Measurements from ENCODE around the gene MCEE. TPM values are rescaled to one million over a fixed set of nuclear protein-coding genes. Genes with fewer than 3 reads are reported as not detected.
"Not testable (repeated sequence)": the region's sequence is repeated elsewhere in the genome, so short reads cannot be mapped to it uniquely, and the experiment has no call there.

MCEE gene
- total RNA-seq, 1 experiment from 2014 or later: 11.8 TPM

DNA sequence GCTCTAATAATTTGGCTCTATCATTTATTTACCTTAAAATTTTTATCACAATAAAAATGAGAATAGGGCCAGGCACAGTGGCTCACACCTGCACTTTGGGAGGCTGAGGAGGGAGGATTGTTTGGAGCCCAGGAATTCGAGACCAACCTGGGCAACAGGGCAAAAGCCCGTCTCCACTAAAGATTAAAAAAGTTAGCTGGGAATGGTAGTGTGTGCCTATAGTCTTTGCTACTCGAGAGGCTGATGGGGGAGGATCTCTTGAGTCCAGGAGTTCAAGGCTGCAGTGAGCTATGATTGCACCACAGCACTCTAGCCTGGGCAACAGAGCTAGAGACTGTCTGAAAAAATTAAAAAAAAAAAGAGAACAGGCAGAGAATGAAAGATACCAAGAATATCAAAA is 6.1 kb upstream of the MCEE start:
- ChIA-PET POLR2A (ENCODE audit: low non-redundant PET) (no interaction called here), CTCF (no interaction called here)
- intact Hi-C loops (cut with micrococcal nuclease; ENCODE audit: unreplicated experiment): no loop called here

DNA sequence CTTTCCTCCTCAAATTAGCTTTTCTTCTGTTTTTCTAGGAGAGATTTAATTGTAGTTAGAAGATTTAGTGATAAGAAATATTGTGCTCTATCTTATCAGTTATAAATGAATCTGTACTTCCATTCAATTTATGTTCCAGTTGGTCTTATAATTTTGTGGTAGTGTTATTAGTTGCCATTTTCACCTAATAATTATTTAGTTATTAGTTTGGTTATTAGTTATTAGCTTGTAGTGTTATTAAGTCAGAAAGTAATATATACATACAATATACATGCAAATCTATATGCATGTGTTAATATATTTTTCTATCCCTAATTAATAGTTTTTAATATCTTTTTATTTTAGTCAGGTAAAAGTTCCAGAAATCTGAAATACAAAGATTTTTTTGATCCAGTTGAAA is 3.6 kb upstream of the MCEE start:
- POLR2A ChIA-PET (ENCODE audit: low non-redundant PET): no interaction called here
- H3K4me1 ChIP-seq (ENCODE audit: insufficient read depth, low read length, poor library complexity, severe bottlenecking): peaks cover 10% of the 10 kb centered on the region
- intact Hi-C loops (cut with micrococcal nuclease; ENCODE audit: unreplicated experiment): no loop called here
- no peak overlapping the region for H3K27ac ChIP-seq (ENCODE audit: low read depth, low read length, poor library complexity, severe bottlenecking)
- DNase-seq (ENCODE audit: low spot score): no peak
- H3K9me3 ChIP-seq (ENCODE audit: low read depth, low read length, poor library complexity, severe bottlenecking): no peaks in the 10 kb centered on the region
- BruUV-seq (replicated peaks): no TSS peak
- TF ChIP-seq, protein P1, sequence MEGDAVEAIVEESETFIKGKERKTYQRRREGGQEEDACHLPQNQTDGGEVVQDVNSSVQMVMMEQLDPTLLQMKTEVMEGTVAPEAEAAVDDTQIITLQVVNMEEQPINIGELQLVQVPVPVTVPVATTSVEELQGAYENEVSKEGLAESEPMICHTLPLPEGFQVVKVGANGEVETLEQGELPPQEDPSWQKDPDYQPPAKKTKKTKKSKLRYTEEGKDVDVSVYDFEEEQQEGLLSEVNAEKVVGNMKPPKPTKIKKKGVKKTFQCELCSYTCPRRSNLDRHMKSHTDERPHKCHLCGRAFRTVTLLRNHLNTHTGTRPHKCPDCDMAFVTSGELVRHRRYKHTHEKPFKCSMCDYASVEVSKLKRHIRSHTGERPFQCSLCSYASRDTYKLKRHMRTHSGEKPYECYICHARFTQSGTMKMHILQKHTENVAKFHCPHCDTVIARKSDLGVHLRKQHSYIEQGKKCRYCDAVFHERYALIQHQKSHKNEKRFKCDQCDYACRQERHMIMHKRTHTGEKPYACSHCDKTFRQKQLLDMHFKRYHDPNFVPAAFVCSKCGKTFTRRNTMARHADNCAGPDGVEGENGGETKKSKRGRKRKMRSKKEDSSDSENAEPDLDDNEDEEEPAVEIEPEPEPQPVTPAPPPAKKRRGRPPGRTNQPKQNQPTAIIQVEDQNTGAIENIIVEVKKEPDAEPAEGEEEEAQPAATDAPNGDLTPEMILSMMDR (conservative IDR thresholded peaks at IDR 0.05; ENCODE audit: low read depth, low read length): no peak
- no peak for TF ChIP-seq EZH2 (IDR thresholded peaks at IDR 0.05; ENCODE audit: borderline replicate concordance, low read depth, low read length, poor library complexity, severe bottlenecking)
- CTCF ChIA-PET: no interaction called here
- H3K4me3 ChIP-seq (ENCODE audit: low read depth, low read length, poor library complexity, severe bottlenecking): no peak overlapping the region
- H3K27me3 ChIP-seq (replicated peaks; ENCODE audit: insufficient read depth, low read depth, low read length, poor library complexity): no peaks in the 10 kb centered on the region
- H3K36me3 ChIP-seq (ENCODE audit: insufficient read depth, low read length, poor library complexity, severe bottlenecking): peaks cover 52% of the 10 kb centered on the region

More for the DNA sequence above, 6.1 kb upstream of the MCEE start:
- BruUV-seq (replicated peaks): no TSS peak
- TF ChIP-seq, protein P1 (conservative IDR thresholded peaks at IDR 0.05; ENCODE audit: low read depth, low read length): no peak
- TF ChIP-seq EZH2 (IDR thresholded peaks at IDR 0.05; ENCODE audit: borderline replicate concordance, low read depth, low read length, poor library complexity, severe bottlenecking): no peak
- no peak overlapping the region for H3K27ac ChIP-seq (ENCODE audit: low read depth, low read length, poor library complexity, severe bottlenecking)
- H3K36me3 ChIP-seq (ENCODE audit: insufficient read depth, low read length, poor library complexity, severe bottlenecking): peaks cover 75% of the 10 kb centered on the region
- no peak overlapping the region for H3K4me3 ChIP-seq (ENCODE audit: low read depth, low read length, poor library complexity, severe bottlenecking)
- peaks cover 6% of the 10 kb centered on the region for H3K4me1 ChIP-seq (ENCODE audit: insufficient read depth, low read length, poor library complexity, severe bottlenecking)
- no peak for DNase-seq (ENCODE audit: low spot score)
- no peaks in the 10 kb centered on the region for H3K9me3 ChIP-seq (ENCODE audit: low read depth, low read length, poor library complexity, severe bottlenecking)
- no peaks in the 10 kb centered on the region for H3K27me3 ChIP-seq (replicated peaks; ENCODE audit: insufficient read depth, low read depth, low read length, poor library complexity)

DNA sequence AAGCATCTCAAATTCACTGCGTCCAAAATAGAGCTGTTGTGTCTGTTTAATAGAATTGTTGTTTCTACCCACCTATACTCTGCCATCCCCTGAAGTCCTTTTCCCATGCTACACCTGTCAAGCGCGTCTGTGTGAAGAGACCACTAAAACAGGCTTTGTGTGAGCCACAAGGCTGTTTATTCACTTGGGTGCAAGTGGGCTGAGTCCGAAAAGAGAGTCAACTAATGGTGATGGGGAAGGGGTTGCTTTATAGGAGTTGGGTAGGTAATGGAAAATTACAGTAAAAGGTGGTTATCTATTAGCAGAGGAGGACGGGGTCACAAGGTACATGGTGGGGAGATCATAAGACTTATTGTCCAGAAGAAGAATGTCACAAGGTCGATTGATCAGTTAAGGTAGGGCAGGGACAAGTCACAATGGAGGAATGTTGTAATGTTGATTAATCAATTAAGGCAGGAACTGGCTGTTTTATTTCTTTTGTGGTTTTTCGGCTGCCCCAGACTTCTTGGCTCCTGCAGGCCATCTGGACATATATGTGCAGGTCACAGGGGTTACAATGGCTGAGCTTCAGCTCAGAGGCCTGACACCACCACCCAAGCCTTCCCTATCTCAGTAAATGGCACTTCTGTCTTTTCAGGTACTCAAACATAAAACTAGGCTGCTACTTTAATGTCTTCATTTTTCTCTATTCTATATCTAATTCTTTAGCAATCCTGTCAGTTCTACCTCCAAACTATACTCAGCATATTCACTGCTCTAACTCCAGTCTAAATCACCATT is 1.5 kb upstream of the MCEE start:
- Histone ChIP-seq H3K4me3 (ENCODE audit: low read depth, low read length, poor library complexity, severe bottlenecking) (peak overlapping the region; percentile 92), H3K4me1 (ENCODE audit: insufficient read depth, low read length, poor library complexity, severe bottlenecking) (peaks cover 10% of the 10 kb centered on the region), H3K36me3 (ENCODE audit: insufficient read depth, low read length, poor library complexity, severe bottlenecking) (peaks cover 33% of the 10 kb centered on the region), H3K27ac (ENCODE audit: low read depth, low read length, poor library complexity, severe bottlenecking) (peak overlapping the region; percentile 90)
- BruUV-seq (replicated peaks); intact Hi-C loops (cut with micrococcal nuclease; ENCODE audit: unreplicated experiment); H3K27me3 ChIP-seq (replicated peaks; ENCODE audit: insufficient read depth, low read depth, low read length, poor library complexity); DNase-seq (ENCODE audit: low spot score); POLR2A ChIA-PET (ENCODE audit: low non-redundant PET); CTCF ChIA-PET; H3K9me3 ChIP-seq (ENCODE audit: low read depth, low read length, poor library complexity, severe bottlenecking): not testable (repeated sequence)

DNA sequence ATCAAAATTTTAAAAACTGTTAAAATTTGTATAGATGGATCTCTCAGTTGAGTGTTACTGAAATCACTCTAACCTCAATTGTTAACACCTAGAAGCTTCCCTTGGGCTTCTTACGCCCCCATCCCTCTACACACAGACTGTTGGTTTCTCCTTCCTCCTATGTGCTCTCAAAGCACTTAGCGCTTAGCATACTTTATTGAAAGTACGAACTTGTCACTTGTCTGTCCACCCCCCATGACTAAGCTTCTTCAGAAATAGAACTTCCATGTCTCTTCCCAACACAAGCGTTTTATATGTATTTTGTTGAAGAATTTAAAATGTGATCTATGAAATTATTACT is 846 bp upstream of the MCEE start:
- intact Hi-C loops (cut with micrococcal nuclease; ENCODE audit: unreplicated experiment): no loop called here
- H3K36me3 ChIP-seq (ENCODE audit: insufficient read depth, low read length, poor library complexity, severe bottlenecking): peaks cover 26% of the 10 kb centered on the region
- BruUV-seq (replicated peaks): TSS peak; percentile 40
- H3K4me3 ChIP-seq (ENCODE audit: low read depth, low read length, poor library complexity, severe bottlenecking): peak overlapping the region; percentile 92
- peaks cover 10% of the 10 kb centered on the region for H3K4me1 ChIP-seq (ENCODE audit: insufficient read depth, low read length, poor library complexity, severe bottlenecking)
- DNase-seq (ENCODE audit: low spot score): peak; percentile 38
- ChIA-PET POLR2A (ENCODE audit: low non-redundant PET) (no interaction called here), CTCF (interaction anchor here (0.5 to 0.7 kb wide), 2 partner anchors 201 to 294 kb away, joined by 3 read pairs; partner anchors contain the start of gene ZNF638)
- no peaks in the 10 kb centered on the region for H3K9me3 ChIP-seq (ENCODE audit: low read depth, low read length, poor library complexity, severe bottlenecking)
- peak overlapping the region; percentile 90 for H3K27ac ChIP-seq (ENCODE audit: low read depth, low read length, poor library complexity, severe bottlenecking)
- TF ChIP-seq, protein P1 (conservative IDR thresholded peaks at IDR 0.05; ENCODE audit: low read depth, low read length): no peak
- TF ChIP-seq EZH2 (IDR thresholded peaks at IDR 0.05; ENCODE audit: borderline replicate concordance, low read depth, low read length, poor library complexity, severe bottlenecking): no peak
- H3K27me3 ChIP-seq (replicated peaks; ENCODE audit: insufficient read depth, low read depth, low read length, poor library complexity): no peaks in the 10 kb centered on the region
